Glutamatergic neuron (in vitro differentiated cells): ENCODE results near the gene LAMA2. TPM values are rescaled to one million over a fixed set of nuclear protein-coding genes. Genes with fewer than 3 reads are reported as not detected.

ENCODE experiments used
- DNase-seq: peaks from one replicate; pipeline ENCODE4 v3.0.0; 2022
- H3K27ac Mint-ChIP-seq: one replicate; pipeline ENCODE4 v1.8.0; 2020; ENCODE audit warnings: mild to moderate bottlenecking, mixed read lengths, inconsistent platforms; ENCODE audit not compliant: unreplicated experiment
- H3K27me3 Mint-ChIP-seq: one replicate; pipeline ENCODE4 v1.8.0; 2020; ENCODE audit warnings: mild to moderate bottlenecking, moderate library complexity, mixed read lengths, inconsistent platforms; ENCODE audit not compliant: unreplicated experiment
- H3K36me3 Mint-ChIP-seq: one replicate; pipeline ENCODE4 v1.8.0; 2020; ENCODE audit warnings: mild to moderate bottlenecking, mixed read lengths, inconsistent platforms; ENCODE audit not compliant: unreplicated experiment
- H3K4me1 Mint-ChIP-seq: one replicate; pipeline ENCODE4 v1.8.0; 2020; ENCODE audit warnings: mild to moderate bottlenecking, low read depth, mixed read lengths, inconsistent platforms; ENCODE audit not compliant: unreplicated experiment
- H3K4me3 Mint-ChIP-seq: one replicate; pipeline ENCODE4 v1.8.0; 2020; ENCODE audit warnings: mild to moderate bottlenecking, mixed read lengths, inconsistent platforms; ENCODE audit not compliant: unreplicated experiment
- H3K9me3 Mint-ChIP-seq: one replicate; pipeline ENCODE4 v1.8.0; 2020; ENCODE audit warnings: mild to moderate bottlenecking, moderate library complexity, mixed read lengths, inconsistent platforms; ENCODE audit not compliant: unreplicated experiment
- total RNA-seq: library from RNA; stranded (reverse); fragmentation: NEBNext Ultra II Directional; extraction: Animal tissue kit (Norgen Biotek cat#: 25700); gene quantifications from one replicate; pipeline ENCODE4 v1.2.1, GENCODE V29; 2021; ENCODE audit not compliant: unreplicated experiment
- TF ChIP-seq, protein P1 (sequence below): fragments of 200-600 bp; sonication (generic); IDR thresholded peaks from one replicate; pipeline ENCODE4 v1.5.0; 2021; ENCODE audit not compliant: partially characterized antibody, unreplicated experiment

Gene LAMA2
- total RNA-seq, 1 donor from 2014 or later, result 2.4 TPM

DNA sequence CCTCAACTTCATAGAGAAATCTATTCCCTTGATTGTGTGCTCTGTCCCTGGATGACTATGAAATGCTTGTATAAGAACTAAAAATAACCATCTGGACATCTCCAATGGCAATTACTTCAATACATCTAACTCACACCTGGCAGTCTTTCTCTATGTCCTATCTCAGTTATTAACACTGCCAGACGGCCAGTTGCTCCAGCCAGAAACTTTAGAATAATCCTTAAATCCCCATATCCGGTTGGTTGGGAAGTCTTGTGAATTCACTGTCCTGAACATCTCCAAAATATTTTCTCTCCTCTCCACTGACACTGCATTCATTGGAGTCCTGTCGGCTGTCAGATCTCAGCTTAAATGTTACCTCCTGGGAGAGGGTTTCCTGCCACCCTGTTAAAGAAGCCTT is 12.2 kb upstream of the LAMA2 start:
- no peaks in the 10 kb centered on the region for H3K27me3 Mint-ChIP-seq
- no peaks in the 10 kb centered on the region for H3K9me3 Mint-ChIP-seq
- H3K27ac Mint-ChIP-seq, result no peak overlapping the region
- H3K36me3 Mint-ChIP-seq, result peaks cover 6% of the 10 kb centered on the region
- no peaks in the 10 kb centered on the region for H3K4me1 Mint-ChIP-seq
- DNase-seq, result no peak
- no peak overlapping the region for H3K4me3 Mint-ChIP-seq
- TF ChIP-seq, protein P1, sequence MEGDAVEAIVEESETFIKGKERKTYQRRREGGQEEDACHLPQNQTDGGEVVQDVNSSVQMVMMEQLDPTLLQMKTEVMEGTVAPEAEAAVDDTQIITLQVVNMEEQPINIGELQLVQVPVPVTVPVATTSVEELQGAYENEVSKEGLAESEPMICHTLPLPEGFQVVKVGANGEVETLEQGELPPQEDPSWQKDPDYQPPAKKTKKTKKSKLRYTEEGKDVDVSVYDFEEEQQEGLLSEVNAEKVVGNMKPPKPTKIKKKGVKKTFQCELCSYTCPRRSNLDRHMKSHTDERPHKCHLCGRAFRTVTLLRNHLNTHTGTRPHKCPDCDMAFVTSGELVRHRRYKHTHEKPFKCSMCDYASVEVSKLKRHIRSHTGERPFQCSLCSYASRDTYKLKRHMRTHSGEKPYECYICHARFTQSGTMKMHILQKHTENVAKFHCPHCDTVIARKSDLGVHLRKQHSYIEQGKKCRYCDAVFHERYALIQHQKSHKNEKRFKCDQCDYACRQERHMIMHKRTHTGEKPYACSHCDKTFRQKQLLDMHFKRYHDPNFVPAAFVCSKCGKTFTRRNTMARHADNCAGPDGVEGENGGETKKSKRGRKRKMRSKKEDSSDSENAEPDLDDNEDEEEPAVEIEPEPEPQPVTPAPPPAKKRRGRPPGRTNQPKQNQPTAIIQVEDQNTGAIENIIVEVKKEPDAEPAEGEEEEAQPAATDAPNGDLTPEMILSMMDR, result no peak

DNA sequence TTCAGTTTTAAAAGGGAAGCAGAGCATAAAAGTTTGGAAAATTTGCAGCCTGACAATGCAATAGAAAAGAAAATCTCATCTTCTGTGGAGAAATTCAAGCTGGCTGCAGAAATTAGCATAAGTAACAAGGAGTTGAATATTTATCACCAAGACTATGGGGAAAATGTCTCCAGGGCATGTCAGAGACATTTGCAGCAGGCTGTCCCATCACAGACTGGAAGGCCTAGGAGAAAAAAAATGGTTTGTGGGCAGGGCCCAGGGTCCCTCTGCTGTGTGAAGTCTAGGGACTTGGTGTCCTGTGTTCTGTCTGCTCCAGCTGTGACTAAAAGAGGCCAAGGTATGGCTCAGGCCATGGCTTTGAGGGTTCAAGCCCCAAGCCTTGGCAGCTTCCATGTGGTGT is 8.1 kb upstream of the LAMA2 start:
- Mint-ChIP-seq H3K4me3 (no peak overlapping the region), H3K27ac (no peak overlapping the region), H3K4me1 (no peaks in the 10 kb centered on the region), H3K9me3 (no peaks in the 10 kb centered on the region), H3K27me3 (no peaks in the 10 kb centered on the region), H3K36me3 (peaks cover 6% of the 10 kb centered on the region)
- TF ChIP-seq, protein P1, result no peak
- no peak for DNase-seq

DNA sequence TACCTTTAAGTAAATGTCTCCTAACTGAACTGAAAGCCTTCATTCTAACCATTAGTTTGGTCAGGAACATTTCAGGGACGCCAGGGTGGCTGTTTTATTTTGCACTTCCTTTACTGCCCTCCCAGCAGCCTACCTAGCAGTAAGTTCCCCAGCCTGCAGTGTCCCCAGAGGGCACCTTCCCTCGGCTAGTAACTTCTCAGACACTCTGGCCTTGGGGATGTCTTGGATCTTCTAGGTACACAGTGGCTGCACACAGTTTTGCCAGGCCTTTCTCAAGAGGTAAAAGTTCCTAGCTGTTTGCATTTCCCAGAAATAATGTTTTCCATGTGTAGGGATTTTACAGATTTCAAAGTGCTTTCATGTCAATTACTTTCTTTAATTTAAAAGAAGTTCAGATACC is 378 bp upstream of the LAMA2 start:
- TF ChIP-seq, protein P1, result no peak
- Mint-ChIP-seq H3K9me3 (peaks cover 4% of the 10 kb centered on the region), H3K27ac (no peak overlapping the region), H3K36me3 (no peaks in the 10 kb centered on the region), H3K27me3 (peaks cover 3% of the 10 kb centered on the region), H3K4me3 (peak overlapping the region; percentile 84), H3K4me1 (peaks cover 3% of the 10 kb centered on the region)
- DNase-seq, result no peak

DNA sequence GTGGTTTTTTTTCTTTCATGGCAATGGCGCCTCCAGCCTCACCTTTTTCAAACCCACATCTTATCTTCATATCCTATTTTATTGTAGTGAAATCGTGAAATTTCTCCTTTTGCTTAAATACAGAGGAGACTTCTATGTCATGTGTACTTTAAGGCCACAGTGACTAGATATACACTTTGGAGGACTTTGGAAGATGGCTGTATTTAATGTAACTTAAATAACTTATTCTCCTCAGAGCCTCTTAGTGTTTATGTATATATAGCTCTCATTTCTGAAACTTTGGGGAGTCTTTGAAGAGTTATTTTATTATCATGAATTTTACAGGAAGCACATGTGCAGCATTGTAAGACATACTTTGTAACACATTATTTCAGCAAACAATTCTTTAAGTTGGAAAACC is 968 bp downstream of the LAMA2 start:
- no peak for DNase-seq
- H3K27me3 Mint-ChIP-seq, result peaks cover 3% of the 10 kb centered on the region
- peaks cover 4% of the 10 kb centered on the region for H3K9me3 Mint-ChIP-seq
- no peaks in the 10 kb centered on the region for H3K36me3 Mint-ChIP-seq
- peaks cover 3% of the 10 kb centered on the region for H3K4me1 Mint-ChIP-seq
- TF ChIP-seq, protein P1, result no peak
- no peak overlapping the region for H3K27ac Mint-ChIP-seq
- H3K4me3 Mint-ChIP-seq, result no peak overlapping the region

GRCh38 chr6:128885381-128885780 is 2.4 kb downstream of the LAMA2 start:
- TF ChIP-seq, protein P1, result no peak
- Mint-ChIP-seq H3K27me3 (peaks cover 3% of the 10 kb centered on the region), H3K4me3 (no peak overlapping the region), H3K36me3 (no peaks in the 10 kb centered on the region), H3K4me1 (peaks cover 5% of the 10 kb centered on the region), H3K27ac (no peak overlapping the region), H3K9me3 (peaks cover 4% of the 10 kb centered on the region)
- DNase-seq, result no peak
